Measurements from ENCODE around the gene KLHL18. TPM values are rescaled to one million over a fixed set of nuclear protein-coding genes. Genes with fewer than 3 reads are reported as not detected.

The KLHL18 gene
- total RNA-seq, 1 experiment from 2014 or later = 35.4 TPM

- DNase-seq (ENCODE audit: low read depth, low spot score) = no peak
- Histone ChIP-seq H3K4me3 (ENCODE audit: low read depth in 2 of 2, low read length in 2 of 2) (peak overlapping the region; percentile 91 to 94), H3K27me3 (ENCODE audit: control insufficient read depth, insufficient read depth, low read length) (no peaks in the 10 kb centered on the region), H3K27ac (ENCODE audit: low read length) (peak overlapping the region; percentile 90), H3K9me3 (ENCODE audit: control insufficient read depth, insufficient read depth, low read depth, low read length) (no peaks in the 10 kb centered on the region), H3K36me3 (ENCODE audit: control insufficient read depth, insufficient read depth, low read length) (peaks cover 3% of the 10 kb centered on the region; the same call in 1 of the 2 replicates), H3K4me1 (ENCODE audit: control insufficient read depth, insufficient read depth, low read length) (peaks cover 6% of the 10 kb centered on the region; the same call in 1 of the 2 replicates)
- ChIA-PET POLR2A (interaction anchor here (0.5 kb wide), 1 partner anchor 268 kb away, joined by 5 read pairs; no protein-coding TSS in a partner anchor), CTCF (no interaction called here)
- no peak for TF ChIP-seq CTCF (IDR thresholded peaks at IDR 0.05)
- no peak for TF ChIP-seq POLR2AphosphoS5 (IDR thresholded peaks at IDR 0.05; ENCODE audit: low read depth, low read length)
- no peak for TF ChIP-seq REST (IDR thresholded peaks at IDR 0.05; ENCODE audit: insufficient read depth in 1 of 2, low read depth in 2 of 2, low read length in 1 of 2)
- TF ChIP-seq TCF7L2 (IDR thresholded peaks at IDR 0.05; ENCODE audit: low read depth, low read length) = no peak
- TF ChIP-seq SIN3A (IDR thresholded peaks at IDR 0.05; ENCODE audit: borderline replicate concordance, insufficient read depth, low read depth, low read length) = no peak
- ATAC-seq = no peak
- in situ Hi-C loops (cut with HindIII; ENCODE audit: low pct_unique_long_range_greater_than_20kb, low sequenced_read_pairs) = no loop called here
- BruUV-seq (replicated peaks) = no TSS peak
- intact Hi-C loops (cut with micrococcal nuclease; ENCODE audit: unreplicated experiment) = no loop called here
Measured at GRCh38 chr3:47283193-47283537, 421 bp downstream of the KLHL18 start.

- TF ChIP-seq TCF7L2 (IDR thresholded peaks at IDR 0.05; ENCODE audit: low read depth, low read length) (no peak), POLR2AphosphoS5 (IDR thresholded peaks at IDR 0.05; ENCODE audit: low read depth, low read length) (no peak), CTCF (IDR thresholded peaks at IDR 0.05) (no peak), REST (IDR thresholded peaks at IDR 0.05; ENCODE audit: insufficient read depth in 1 of 2, low read depth in 2 of 2, low read length in 1 of 2) (no peak), SIN3A (IDR thresholded peaks at IDR 0.05; ENCODE audit: borderline replicate concordance, insufficient read depth, low read depth, low read length) (no peak)
- H3K4me3 ChIP-seq (ENCODE audit: low read depth in 2 of 2, low read length in 2 of 2) = peak overlapping the region; percentile 91 to 94
- in situ Hi-C loops (cut with HindIII; ENCODE audit: low pct_unique_long_range_greater_than_20kb, low sequenced_read_pairs) = no loop called here
- intact Hi-C loops (cut with micrococcal nuclease; ENCODE audit: unreplicated experiment) = no loop called here
- TSS peak; percentile 96 for BruUV-seq (replicated peaks)
- H3K36me3 ChIP-seq (ENCODE audit: control insufficient read depth, insufficient read depth, low read length) = peaks cover 3% of the 10 kb centered on the region; the same call in 1 of the 2 replicates
- ATAC-seq = no peak
- H3K27ac ChIP-seq (ENCODE audit: low read length) = peak overlapping the region; percentile 90
- no peaks in the 10 kb centered on the region for H3K9me3 ChIP-seq (ENCODE audit: control insufficient read depth, insufficient read depth, low read depth, low read length)
- H3K4me1 ChIP-seq (ENCODE audit: control insufficient read depth, insufficient read depth, low read length) = peaks cover 6% of the 10 kb centered on the region; the same call in 1 of the 2 replicates
- ChIA-PET POLR2A (no interaction called here), CTCF (no interaction called here)
- no peaks in the 10 kb centered on the region for H3K27me3 ChIP-seq (ENCODE audit: control insufficient read depth, insufficient read depth, low read length)
- no peak for DNase-seq (ENCODE audit: low read depth, low spot score)
Measured at GRCh38 chr3:47283591-47284364, 1.0 kb downstream of the KLHL18 start.
